ENCODE data around the gene TICAM1. TPM values are rescaled to one million over a fixed set of nuclear protein-coding genes. Genes with fewer than 3 reads are reported as not detected.
"Not testable (repeated sequence)": the region's sequence is repeated elsewhere in the genome, so short reads cannot be mapped to it uniquely, and the experiment has no call there.

Gene TICAM1
- total and polyA plus RNA-seq, 2 experiments from 2014 or later = 3.7 to 21.3 TPM

GRCh38 chr19:4866595-4867424, 35.3 kb upstream of the TICAM1 start:
- H2AFZ ChIP-seq = peak overlapping the region; percentile 53
- H3K9me2 ChIP-seq (replicated peaks; ENCODE audit: insufficient read depth) = no peaks in the 10 kb centered on the region
- no peaks in the 10 kb centered on the region for H3K9me3 ChIP-seq (ENCODE audit: low read depth)
- H3K4me1 ChIP-seq (ENCODE audit: insufficient read depth) = peaks cover 14% of the 10 kb centered on the region
- H3K27ac ChIP-seq = peak overlapping the region; percentile 82
- H3K79me2 ChIP-seq = peaks cover 47% of the 10 kb centered on the region
- peak overlapping the region; percentile 85 for H3K4me3 ChIP-seq
- peak; percentile 76 for DNase-seq (ENCODE audit: low spot score)
- 6% methylated on average over 21 of the region's 22 CpGs for WGBS (ENCODE audit: low lambda C conversion rate, missing lambda C conversion rate)
- no peaks in the 10 kb centered on the region for H4K20me1 ChIP-seq (ENCODE audit: insufficient read depth, poor library complexity, severe bottlenecking)
- no peaks in the 10 kb centered on the region for H3K36me3 ChIP-seq (replicated peaks; ENCODE audit: insufficient read depth, low read depth)
- no peak for TF ChIP-seq EZH2 (IDR thresholded peaks at IDR 0.05; ENCODE audit: borderline replicate concordance)
- TF ChIP-seq, protein P1, sequence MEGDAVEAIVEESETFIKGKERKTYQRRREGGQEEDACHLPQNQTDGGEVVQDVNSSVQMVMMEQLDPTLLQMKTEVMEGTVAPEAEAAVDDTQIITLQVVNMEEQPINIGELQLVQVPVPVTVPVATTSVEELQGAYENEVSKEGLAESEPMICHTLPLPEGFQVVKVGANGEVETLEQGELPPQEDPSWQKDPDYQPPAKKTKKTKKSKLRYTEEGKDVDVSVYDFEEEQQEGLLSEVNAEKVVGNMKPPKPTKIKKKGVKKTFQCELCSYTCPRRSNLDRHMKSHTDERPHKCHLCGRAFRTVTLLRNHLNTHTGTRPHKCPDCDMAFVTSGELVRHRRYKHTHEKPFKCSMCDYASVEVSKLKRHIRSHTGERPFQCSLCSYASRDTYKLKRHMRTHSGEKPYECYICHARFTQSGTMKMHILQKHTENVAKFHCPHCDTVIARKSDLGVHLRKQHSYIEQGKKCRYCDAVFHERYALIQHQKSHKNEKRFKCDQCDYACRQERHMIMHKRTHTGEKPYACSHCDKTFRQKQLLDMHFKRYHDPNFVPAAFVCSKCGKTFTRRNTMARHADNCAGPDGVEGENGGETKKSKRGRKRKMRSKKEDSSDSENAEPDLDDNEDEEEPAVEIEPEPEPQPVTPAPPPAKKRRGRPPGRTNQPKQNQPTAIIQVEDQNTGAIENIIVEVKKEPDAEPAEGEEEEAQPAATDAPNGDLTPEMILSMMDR (IDR thresholded peaks at IDR 0.05; ENCODE audit: poor library complexity) = no peak
- TF ChIP-seq EZH2phosphoT487 (IDR thresholded peaks at IDR 0.05; ENCODE audit: low read depth, severe bottlenecking, unreplicated experiment) = no peak
- no peaks in the 10 kb centered on the region for H3K27me3 ChIP-seq
- H3K4me2 ChIP-seq = peak overlapping the region; percentile 86

GRCh38 chr19:4861147-4861546, 29.6 kb upstream of the TICAM1 start:
- Histone ChIP-seq H3K27me3 (no peaks in the 10 kb centered on the region), H3K9me3 (ENCODE audit: low read depth) (no peaks in the 10 kb centered on the region), H3K27ac (peak overlapping the region; percentile 84), H3K4me3 (no peak overlapping the region), H3K36me3 (replicated peaks; ENCODE audit: insufficient read depth, low read depth) (no peaks in the 10 kb centered on the region), H4K20me1 (ENCODE audit: insufficient read depth, poor library complexity, severe bottlenecking) (no peaks in the 10 kb centered on the region), H3K4me1 (ENCODE audit: insufficient read depth) (peaks cover 13% of the 10 kb centered on the region), H3K9me2 (replicated peaks; ENCODE audit: insufficient read depth) (no peaks in the 10 kb centered on the region), H3K4me2 (peak overlapping the region; percentile 65), H3K79me2 (peaks cover 39% of the 10 kb centered on the region), H2AFZ (no peak overlapping the region)
- no peak for TF ChIP-seq EZH2 (IDR thresholded peaks at IDR 0.05; ENCODE audit: borderline replicate concordance)
- no peak for TF ChIP-seq EZH2phosphoT487 (IDR thresholded peaks at IDR 0.05; ENCODE audit: low read depth, severe bottlenecking, unreplicated experiment)
- TF ChIP-seq, protein P1 (IDR thresholded peaks at IDR 0.05; ENCODE audit: poor library complexity) = no peak
- 47% methylated on average over 9 of the region's 10 CpGs for WGBS (ENCODE audit: low lambda C conversion rate, missing lambda C conversion rate)
- DNase-seq (ENCODE audit: low spot score) = peak; percentile 84

DNA sequence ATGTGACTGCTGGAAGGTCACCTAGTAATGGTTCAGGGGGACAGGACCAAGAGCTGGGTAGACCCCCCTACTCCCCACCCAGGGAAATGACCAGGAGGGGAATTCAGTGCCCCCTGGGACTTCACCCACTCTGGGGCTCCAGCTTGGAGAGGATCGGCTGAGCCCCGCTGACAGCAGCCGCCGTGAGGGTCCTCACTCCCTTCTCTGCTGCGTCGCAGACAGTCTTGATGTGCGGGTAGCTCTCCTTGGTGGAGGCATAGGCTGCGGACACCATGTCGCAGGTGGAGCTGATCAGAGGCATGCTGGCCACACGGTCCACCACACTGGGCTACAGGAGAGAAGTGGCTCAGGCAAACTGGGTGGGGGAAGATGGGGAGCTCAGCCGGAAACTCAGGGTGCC, 28.2 kb upstream of the TICAM1 start:
- Histone ChIP-seq H3K4me3 (no peak overlapping the region), H3K4me1 (ENCODE audit: insufficient read depth) (peaks cover 12% of the 10 kb centered on the region), H4K20me1 (ENCODE audit: insufficient read depth, poor library complexity, severe bottlenecking) (no peaks in the 10 kb centered on the region), H3K9me3 (ENCODE audit: low read depth) (no peaks in the 10 kb centered on the region), H2AFZ (no peak overlapping the region), H3K36me3 (replicated peaks; ENCODE audit: insufficient read depth, low read depth) (no peaks in the 10 kb centered on the region), H3K79me2 (peaks cover 25% of the 10 kb centered on the region), H3K27ac (no peak overlapping the region), H3K4me2 (no peak overlapping the region), H3K27me3 (no peaks in the 10 kb centered on the region), H3K9me2 (replicated peaks; ENCODE audit: insufficient read depth) (no peaks in the 10 kb centered on the region)
- no peak for TF ChIP-seq EZH2 (IDR thresholded peaks at IDR 0.05; ENCODE audit: borderline replicate concordance)
- TF ChIP-seq, protein P1 (IDR thresholded peaks at IDR 0.05; ENCODE audit: poor library complexity) = no peak
- TF ChIP-seq EZH2phosphoT487 (IDR thresholded peaks at IDR 0.05; ENCODE audit: low read depth, severe bottlenecking, unreplicated experiment) = no peak
- WGBS (ENCODE audit: low lambda C conversion rate, missing lambda C conversion rate) = 95% methylated on average over 11 of the region's 11 CpGs
- DNase-seq (ENCODE audit: low spot score) = no peak

DNA sequence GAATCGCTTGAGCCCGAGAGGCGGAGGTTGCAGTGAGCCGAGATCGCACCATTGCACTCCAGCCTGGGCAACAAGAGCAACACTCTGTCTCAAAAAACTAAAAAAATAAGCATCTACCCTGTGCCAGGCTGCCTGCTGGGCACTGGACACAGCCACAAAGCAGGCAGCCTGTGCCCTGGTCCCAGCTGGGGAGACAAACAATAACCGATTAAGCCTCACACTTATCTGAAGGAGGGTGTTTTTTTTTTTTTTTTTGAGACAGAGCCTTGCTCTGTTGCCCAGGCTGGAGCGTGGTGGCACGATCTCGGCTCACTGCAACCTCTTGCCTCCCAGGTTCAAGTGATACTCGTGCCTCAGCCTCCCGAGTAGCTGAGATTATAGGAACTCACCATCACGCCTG, 25.0 kb upstream of the TICAM1 start:
- H3K36me3 ChIP-seq (replicated peaks; ENCODE audit: insufficient read depth, low read depth) = not testable (repeated sequence)

DNA sequence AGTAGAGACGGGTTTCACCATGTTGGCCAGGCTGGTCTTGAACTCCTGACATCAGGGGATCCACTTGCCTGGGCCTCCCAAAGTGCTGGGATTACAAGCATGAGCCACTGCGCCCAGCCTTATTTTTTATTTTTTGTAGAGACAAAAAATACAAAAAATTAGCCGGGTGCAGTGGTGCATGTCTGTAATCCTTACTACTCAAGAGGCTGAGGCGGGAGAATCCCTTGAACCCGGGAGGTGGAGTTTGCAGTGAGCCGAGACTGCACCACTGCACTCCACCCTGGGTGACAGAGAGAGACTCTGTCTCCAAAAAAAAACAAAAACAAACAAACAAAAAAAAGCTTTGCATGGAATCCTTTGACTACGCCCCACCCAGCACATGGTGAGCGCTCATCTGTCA, 22.0 kb upstream of the TICAM1 start:
- 97% methylated on average over 8 of the region's 8 CpGs for WGBS (ENCODE audit: low lambda C conversion rate, missing lambda C conversion rate)
- H3K4me2 ChIP-seq; H3K27me3 ChIP-seq; H3K9me2 ChIP-seq (replicated peaks; ENCODE audit: insufficient read depth); H3K4me3 ChIP-seq; H3K4me1 ChIP-seq (ENCODE audit: insufficient read depth); DNase-seq (ENCODE audit: low spot score); H4K20me1 ChIP-seq (ENCODE audit: insufficient read depth, poor library complexity, severe bottlenecking); H3K27ac ChIP-seq; H2AFZ ChIP-seq; H3K9me3 ChIP-seq (ENCODE audit: low read depth); H3K36me3 ChIP-seq (replicated peaks; ENCODE audit: insufficient read depth, low read depth); H3K79me2 ChIP-seq: not testable (repeated sequence)

More for the DNA sequence above, 25.0 kb upstream of the TICAM1 start:
- H3K4me1 ChIP-seq (ENCODE audit: insufficient read depth); H4K20me1 ChIP-seq (ENCODE audit: insufficient read depth, poor library complexity, severe bottlenecking); H3K4me3 ChIP-seq; H3K4me2 ChIP-seq; H3K9me3 ChIP-seq (ENCODE audit: low read depth); DNase-seq (ENCODE audit: low spot score); H3K27ac ChIP-seq; H3K79me2 ChIP-seq; H3K27me3 ChIP-seq; H2AFZ ChIP-seq; H3K9me2 ChIP-seq (replicated peaks; ENCODE audit: insufficient read depth): not testable (repeated sequence)
- over 99% methylated on average over 12 of the region's 12 CpGs for WGBS (ENCODE audit: low lambda C conversion rate, missing lambda C conversion rate)

Data from hepatocyte (in vitro differentiated cells).